Spleen (tissue), 7 donors: Measurements from ENCODE around the gene CEACAM20.

ENCODE experiments used
- POLR2A ChIP-seq, 3 donors: fragments of 450-650 bp; IDR thresholded peaks; one replicate each; pipeline ENCODE4 v1.5.1; 2017; ENCODE audit warnings: antibody characterized with exemption in 3 of 3, mild to moderate bottlenecking in 1 of 3
- POLR2AphosphoS5 ChIP-seq, 3 donors: sonication (generic); formaldehyde crosslinking; IDR thresholded peaks; one replicate each; pipeline ENCODE4 v1.5.1; 2017; ENCODE audit warnings: antibody characterized with exemption in 3 of 3
- TF ChIP-seq, protein P1 (sequence below), 11 experiments: fragments of 200-600 bp in 7 of 11; fragments of 450-650 bp in 4 of 11; sonication (generic) in 4 of 11; IDR thresholded peaks in 8 of 11; conservative IDR thresholded peaks in 3 of 11; 1 replicate in 7 of 11; 2 replicates in 4 of 11; pipeline versions ENCODE4 v1.4.0 to v1.8.0; 2016 to 2021; ENCODE audit warnings: antibody characterized with exemption in 11 of 11, inconsistent platforms in 4 of 11, mild to moderate bottlenecking in 1 of 11
- donor health status: DM: no; HTN: no; CAD: no; lungs with moderate emphysema.
- donor health status: DM: no; HTN: no; CAD: no.
- donor health status: DM: no; HTN: no; CAD: no.

DNA sequence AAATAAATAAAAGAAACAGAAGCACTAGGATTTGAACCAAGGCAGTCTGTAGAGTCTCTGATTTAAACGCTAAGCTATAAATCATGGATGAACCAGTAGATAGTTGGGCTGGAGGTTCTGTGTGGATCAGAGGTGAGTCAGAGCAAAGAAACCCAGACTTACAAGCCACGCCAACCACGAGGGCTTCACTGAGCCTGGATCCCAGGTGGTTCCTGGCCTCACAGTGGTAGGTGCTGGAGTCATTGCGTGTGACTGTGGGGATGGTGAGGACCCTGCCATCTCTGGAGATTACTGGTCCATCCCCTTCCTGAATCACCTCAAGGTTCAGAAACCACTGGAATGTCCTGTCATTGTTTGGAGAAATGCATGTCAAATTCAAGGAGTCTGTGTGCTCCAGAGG, 19.3 kb upstream of the CEACAM20 start:
- TF ChIP-seq, protein P1, sequence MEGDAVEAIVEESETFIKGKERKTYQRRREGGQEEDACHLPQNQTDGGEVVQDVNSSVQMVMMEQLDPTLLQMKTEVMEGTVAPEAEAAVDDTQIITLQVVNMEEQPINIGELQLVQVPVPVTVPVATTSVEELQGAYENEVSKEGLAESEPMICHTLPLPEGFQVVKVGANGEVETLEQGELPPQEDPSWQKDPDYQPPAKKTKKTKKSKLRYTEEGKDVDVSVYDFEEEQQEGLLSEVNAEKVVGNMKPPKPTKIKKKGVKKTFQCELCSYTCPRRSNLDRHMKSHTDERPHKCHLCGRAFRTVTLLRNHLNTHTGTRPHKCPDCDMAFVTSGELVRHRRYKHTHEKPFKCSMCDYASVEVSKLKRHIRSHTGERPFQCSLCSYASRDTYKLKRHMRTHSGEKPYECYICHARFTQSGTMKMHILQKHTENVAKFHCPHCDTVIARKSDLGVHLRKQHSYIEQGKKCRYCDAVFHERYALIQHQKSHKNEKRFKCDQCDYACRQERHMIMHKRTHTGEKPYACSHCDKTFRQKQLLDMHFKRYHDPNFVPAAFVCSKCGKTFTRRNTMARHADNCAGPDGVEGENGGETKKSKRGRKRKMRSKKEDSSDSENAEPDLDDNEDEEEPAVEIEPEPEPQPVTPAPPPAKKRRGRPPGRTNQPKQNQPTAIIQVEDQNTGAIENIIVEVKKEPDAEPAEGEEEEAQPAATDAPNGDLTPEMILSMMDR (IDR thresholded peaks at IDR 0.05 in 8 of 11, conservative IDR thresholded peaks at IDR 0.05 in 3 of 11), result no peak
- no peak for TF ChIP-seq POLR2AphosphoS5 (IDR thresholded peaks at IDR 0.05)
- TF ChIP-seq POLR2A (IDR thresholded peaks at IDR 0.05), result no peak
